ENCODE measurements around the gene MAPKAPK3. TPM values are rescaled to one million over a fixed set of nuclear protein-coding genes. Genes with fewer than 3 reads are reported as not detected.

MAPKAPK3 gene
- total RNA-seq, 1 donor from 2014 or later: 19.5 TPM

- DNase-seq (ENCODE audit: low spot score): no peak
- no peak for ATAC-seq
- intact Hi-C loops (cut with DNase I): no loop called here
Measured at GRCh38 chr3:50644561-50644960, 27.6 kb downstream of the MAPKAPK3 start.

DNA sequence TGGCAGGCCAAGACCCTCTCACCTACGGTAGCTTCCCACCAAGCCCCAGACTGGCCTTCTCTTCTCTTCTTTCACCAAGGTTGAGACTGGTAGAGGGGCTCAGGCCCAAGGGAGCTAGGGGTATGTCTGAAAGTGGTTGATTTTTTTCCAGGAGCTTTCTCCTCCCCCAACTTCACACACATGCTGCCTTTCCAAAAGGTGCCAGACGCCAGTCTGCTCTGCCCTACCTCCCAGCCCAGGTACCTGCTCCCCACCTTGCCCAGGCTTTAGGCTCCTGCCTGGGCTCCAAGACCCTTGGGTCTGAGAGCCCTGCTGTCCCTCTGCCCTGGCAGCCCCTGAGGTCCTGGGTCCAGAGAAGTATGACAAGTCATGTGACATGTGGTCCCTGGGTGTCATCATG, 28.4 kb downstream of the MAPKAPK3 start:
- intact Hi-C loops (cut with DNase I): loop anchor here (5.0 kb wide), 1 partner anchor 188 kb away; no protein-coding TSS in a partner anchor
- no peak for ATAC-seq
- DNase-seq (ENCODE audit: low spot score): no peak

- no peak for ATAC-seq
Measured at GRCh38 chr3:50648313-50648712, 31.4 kb downstream of the MAPKAPK3 start.

DNA sequence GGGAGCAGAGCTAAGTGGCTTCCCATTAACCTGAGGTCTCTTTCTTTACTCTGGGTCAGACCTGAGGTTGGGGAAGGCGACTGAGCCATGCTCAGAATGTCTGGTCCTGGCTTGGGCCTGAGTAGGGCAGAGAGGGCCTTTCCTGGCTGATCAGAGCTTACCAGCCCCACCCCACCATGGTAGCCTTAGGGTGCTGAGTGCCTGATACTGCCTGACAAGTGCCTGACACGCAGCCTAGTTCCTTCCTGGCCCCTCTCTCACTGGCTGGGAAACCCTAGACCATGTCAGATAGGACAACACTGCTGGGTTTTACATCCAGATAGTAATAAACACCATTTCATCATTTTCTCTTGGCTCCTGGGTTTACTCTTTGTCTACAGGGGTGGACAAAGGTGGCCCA, 32.0 kb downstream of the MAPKAPK3 start:
- intact Hi-C loops (cut with DNase I): loop anchor here (5.0 kb wide), 1 partner anchor 192 kb away; no protein-coding TSS in a partner anchor
- ATAC-seq (no peak), DNase-seq (ENCODE audit: low spot score) (no peak)

More at GRCh38 chr3:50648313-50648712, 31.4 kb downstream of the MAPKAPK3 start:
- intact Hi-C loops (cut with DNase I): loop anchor here (5.0 kb wide), 1 partner anchor 191 kb away; no protein-coding TSS in a partner anchor
- DNase-seq (ENCODE audit: low spot score): no peak

DNA sequence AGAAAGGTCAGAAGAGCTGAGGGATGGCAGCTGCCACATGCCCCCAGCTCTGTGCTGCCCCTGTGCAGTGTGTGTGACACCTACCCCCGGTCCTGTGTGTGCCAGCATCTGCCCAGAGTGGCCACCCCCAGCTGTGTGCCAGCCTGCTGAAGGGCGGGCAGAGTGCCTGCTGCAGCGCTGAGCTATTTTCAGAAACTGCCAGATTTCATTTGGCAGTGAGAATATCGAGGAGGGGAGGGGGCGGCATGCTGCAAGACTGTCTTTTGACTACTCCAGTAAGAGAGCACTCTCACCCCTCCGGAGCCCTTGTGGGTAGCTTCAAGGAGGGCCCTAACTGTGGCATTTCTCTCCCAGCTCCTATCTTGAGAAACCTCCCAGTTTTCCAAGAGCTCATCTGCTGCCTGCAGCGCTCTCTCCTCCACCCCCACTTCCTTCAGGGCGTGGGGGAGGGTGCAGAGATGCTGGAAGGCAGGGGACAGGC, 32.5 kb downstream of the MAPKAPK3 start:
- ATAC-seq (peak; percentile 57), DNase-seq (ENCODE audit: low spot score) (no peak)
- intact Hi-C loops (cut with DNase I): loop anchor here (5.0 kb wide), 1 partner anchor 192 kb away; no protein-coding TSS in a partner anchor

DNA sequence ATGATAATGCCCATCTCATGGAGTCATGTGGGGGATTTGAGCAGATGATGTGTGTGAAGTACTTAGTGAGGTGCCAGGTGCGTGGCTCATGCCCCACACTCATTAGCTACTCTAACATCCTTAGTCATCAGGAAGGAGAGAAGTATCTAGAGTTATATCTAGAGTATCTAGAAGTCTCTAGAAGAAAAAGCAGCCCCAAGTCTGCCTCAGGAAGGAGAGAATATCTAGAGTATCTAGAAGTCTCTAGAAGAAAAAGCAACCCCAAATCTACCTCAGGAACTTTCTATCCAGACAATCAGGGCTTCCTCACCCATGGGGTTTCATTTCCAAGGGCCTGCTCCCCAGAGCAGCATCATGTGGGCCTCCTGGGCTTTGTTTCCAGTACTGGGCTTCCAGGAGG, 33.1 kb downstream of the MAPKAPK3 start:
- no peak for DNase-seq (ENCODE audit: low spot score)
- ATAC-seq: no peak
- intact Hi-C loops (cut with DNase I): no loop called here

GRCh38 chr3:50651445-50651844, 34.5 kb downstream of the MAPKAPK3 start:
- ATAC-seq: no peak
- DNase-seq (ENCODE audit: low spot score): no peak
- intact Hi-C loops (cut with DNase I): no loop called here

DNA sequence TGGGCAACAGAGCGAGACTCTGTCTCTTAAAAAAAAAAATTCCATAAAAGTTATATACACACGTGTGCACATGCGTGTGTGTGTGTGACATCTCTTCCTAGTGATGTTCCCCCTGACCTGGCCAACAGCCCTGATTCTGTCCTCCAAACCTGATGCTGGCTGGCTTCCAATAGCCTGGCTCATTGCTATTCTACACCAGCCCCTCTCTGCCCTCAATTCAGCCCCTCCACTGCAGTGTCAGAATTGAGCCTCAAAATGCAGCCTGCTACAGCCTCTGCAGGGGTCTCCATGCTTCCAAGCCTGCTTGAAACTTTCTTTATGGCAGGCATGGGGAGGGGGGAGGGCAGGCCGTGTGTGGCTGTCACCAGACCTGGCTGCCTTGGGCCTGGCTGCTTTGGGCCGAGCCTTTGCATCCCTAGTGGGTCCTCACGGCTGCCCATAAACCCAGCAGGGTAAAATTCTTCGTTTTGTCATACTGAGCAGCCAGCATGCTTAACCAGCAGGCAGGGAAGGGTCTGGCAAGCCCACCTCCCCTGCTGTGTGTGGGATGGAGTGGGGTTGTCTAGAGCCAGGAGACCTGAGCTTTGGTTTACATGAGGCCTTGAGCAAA, 35.1 kb downstream of the MAPKAPK3 start:
- DNase-seq (ENCODE audit: low spot score): no peak
- intact Hi-C loops (cut with DNase I): no loop called here
- ATAC-seq: no peak

- intact Hi-C loops (cut with DNase I): no loop called here
- ATAC-seq: peak; percentile 27
- DNase-seq (ENCODE audit: low spot score): no peak
Measured at GRCh38 chr3:50652709-50653108, 35.8 kb downstream of the MAPKAPK3 start.

GRCh38 chr3:50653937-50654595, 37.1 kb downstream of the MAPKAPK3 start:
- ATAC-seq (no peak), DNase-seq (ENCODE audit: low spot score) (no peak)
- intact Hi-C loops (cut with DNase I): no loop called here

DNA sequence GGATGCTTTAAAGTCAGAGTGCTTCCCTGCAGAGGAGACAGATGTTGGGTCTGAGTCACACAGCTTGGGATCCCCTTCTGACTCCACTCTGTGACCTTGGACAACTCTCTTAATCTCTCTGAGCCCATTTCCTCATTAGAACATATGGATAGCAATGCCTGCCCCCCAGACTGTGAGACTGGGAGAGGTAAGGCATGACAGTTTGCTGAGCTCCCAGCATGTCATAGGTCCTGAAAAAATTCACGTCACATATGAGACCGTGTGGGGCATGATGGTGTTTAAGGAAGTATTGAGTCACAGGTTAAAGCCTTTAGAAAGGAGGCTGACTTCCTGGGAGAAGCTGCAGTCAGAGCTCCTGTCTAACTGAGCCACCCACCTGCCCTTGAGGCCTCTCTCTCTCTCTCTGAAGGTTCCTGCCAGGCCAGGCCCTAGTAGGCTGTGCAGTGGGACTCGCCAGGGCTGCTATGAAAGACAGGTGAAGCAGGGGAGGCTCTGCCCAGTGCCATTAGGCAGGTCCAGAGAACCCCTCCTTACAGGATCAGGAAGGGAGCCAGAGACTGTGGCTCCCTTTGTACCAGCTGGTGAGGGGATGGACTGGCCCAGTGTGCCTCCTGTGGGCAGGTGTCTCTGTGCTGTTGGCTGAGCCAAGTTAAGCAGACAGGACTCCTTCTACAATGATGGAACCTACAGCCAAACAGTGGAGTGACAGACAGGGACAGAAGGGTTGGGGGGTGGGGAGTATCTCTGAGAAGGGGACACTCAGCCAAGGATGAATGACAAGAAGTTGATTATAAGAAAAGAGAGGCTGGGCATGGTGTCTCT, 38.3 kb downstream of the MAPKAPK3 start:
- DNase-seq (ENCODE audit: low spot score) (no peak), ATAC-seq (no peak)
- intact Hi-C loops (cut with DNase I): no loop called here

- ATAC-seq (no peak), DNase-seq (ENCODE audit: low spot score) (no peak)
- intact Hi-C loops (cut with DNase I): no loop called here
Measured at GRCh38 chr3:50656417-50657195, 39.7 kb downstream of the MAPKAPK3 start.

- ATAC-seq (no peak), DNase-seq (ENCODE audit: low spot score) (no peak)
- intact Hi-C loops (cut with DNase I): no loop called here
Measured at GRCh38 chr3:50657407-50657806, 40.5 kb downstream of the MAPKAPK3 start.

- ATAC-seq: no peak
- no peak for DNase-seq (ENCODE audit: low spot score)
- intact Hi-C loops (cut with DNase I): no loop called here
Measured at GRCh38 chr3:50657816-50658215, 40.9 kb downstream of the MAPKAPK3 start.

DNA sequence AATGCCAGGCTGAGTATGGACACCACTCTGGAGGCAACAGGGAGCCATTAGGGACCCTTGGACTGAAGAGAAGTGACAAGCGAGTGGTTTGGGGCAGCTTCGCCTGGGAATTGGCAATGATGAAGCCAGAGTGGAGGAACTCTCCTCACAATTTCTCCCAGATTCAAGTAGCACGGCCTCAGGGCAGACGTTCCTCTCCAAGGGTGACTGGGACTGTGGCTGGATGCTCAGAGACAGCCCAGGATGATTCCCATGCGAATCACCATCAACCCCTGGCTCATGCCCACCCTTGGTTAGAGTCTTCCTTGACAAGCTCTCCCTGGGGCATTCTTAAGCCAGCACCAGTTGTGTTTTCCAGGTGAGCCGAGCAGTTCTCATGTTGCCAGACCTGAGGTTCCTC, 41.5 kb downstream of the MAPKAPK3 start:
- intact Hi-C loops (cut with DNase I): no loop called here
- no peak for ATAC-seq
- peak; percentile 40 for DNase-seq (ENCODE audit: low spot score)

DNA sequence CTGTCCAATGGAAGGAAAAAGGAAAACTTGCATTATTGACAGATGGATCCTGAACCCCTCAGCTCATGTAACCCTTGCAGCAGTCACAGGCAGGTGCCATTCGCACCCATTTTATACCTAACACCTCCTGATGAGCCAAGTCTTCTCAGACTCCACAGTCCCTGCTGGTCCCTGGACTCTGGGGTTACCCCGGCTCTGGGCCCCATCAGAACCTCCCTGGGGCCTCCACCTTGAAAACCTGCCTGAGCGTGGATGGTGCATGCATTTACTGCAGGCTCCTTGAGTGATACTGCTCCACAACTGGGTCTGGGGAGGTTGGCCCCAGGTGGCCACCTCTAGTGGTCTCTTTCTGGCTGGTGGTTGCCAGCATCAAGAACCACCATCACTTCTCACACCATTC, 41.9 kb downstream of the MAPKAPK3 start:
- DNase-seq (ENCODE audit: low spot score) (peak; percentile 39), ATAC-seq (no peak)
- intact Hi-C loops (cut with DNase I): no loop called here

DNA sequence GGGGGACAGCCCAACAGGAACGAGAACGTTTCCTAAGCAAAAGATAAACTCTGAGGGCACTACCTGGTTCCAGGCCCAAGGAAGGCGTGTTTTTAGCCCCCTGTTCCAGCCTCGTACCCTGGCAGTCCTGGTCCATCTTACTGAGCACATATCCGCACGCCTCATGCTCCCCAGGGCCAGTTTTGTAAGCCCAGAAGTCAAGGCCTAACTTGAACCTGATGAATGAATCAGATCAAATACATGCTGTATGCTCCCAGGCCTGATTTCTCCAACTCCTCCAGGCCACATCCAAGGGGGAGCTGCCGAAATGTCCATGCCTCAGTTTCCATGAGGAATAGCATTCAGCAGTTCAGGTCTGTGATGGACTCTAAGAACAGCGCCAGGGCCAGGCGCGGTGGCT, 43.4 kb downstream of the MAPKAPK3 start:
- intact Hi-C loops (cut with DNase I): no loop called here
- ATAC-seq: no peak
- DNase-seq (ENCODE audit: low spot score): peak; percentile 25

- DNase-seq (ENCODE audit: low spot score): peak; percentile 17
- ATAC-seq: no peak
- intact Hi-C loops (cut with DNase I): no loop called here
Measured at GRCh38 chr3:50661321-50661837, 44.4 kb downstream of the MAPKAPK3 start.

GRCh38 chr3:50662408-50662807, 45.5 kb downstream of the MAPKAPK3 start:
- intact Hi-C loops (cut with DNase I): no loop called here
- ATAC-seq (no peak), DNase-seq (ENCODE audit: low spot score) (peak; percentile 13)
